Measurements from ENCODE around the gene ARMC9.
"Not testable (repeated sequence)": the region's sequence is repeated elsewhere in the genome, so short reads cannot be mapped to it uniquely, and the experiment has no call there.

Gene ARMC9

GRCh38 chr2:231293163-231293562 lies 94.7 kb downstream of the ARMC9 start:
- DNase-seq: no peak

DNA sequence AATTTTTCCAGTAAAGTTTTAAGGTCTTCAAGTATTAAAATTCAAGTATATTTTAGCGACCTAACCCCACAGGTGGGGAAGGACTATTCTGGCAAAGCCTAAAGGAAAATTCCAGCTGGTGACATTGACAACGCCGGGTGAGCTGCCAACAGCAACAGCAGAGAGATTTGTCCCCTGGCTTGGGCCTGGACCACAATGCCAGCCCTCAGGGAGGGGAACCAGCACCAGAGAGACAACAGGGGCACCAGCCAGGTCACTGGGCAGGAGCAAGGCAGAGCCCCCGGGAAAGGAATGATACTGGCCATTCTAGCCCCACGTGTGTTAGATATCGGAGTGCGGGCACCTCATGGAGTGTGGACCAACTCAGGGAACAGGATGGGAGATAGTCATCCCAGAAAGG lies 95.7 kb downstream of the ARMC9 start:
- no peak for DNase-seq

DNA sequence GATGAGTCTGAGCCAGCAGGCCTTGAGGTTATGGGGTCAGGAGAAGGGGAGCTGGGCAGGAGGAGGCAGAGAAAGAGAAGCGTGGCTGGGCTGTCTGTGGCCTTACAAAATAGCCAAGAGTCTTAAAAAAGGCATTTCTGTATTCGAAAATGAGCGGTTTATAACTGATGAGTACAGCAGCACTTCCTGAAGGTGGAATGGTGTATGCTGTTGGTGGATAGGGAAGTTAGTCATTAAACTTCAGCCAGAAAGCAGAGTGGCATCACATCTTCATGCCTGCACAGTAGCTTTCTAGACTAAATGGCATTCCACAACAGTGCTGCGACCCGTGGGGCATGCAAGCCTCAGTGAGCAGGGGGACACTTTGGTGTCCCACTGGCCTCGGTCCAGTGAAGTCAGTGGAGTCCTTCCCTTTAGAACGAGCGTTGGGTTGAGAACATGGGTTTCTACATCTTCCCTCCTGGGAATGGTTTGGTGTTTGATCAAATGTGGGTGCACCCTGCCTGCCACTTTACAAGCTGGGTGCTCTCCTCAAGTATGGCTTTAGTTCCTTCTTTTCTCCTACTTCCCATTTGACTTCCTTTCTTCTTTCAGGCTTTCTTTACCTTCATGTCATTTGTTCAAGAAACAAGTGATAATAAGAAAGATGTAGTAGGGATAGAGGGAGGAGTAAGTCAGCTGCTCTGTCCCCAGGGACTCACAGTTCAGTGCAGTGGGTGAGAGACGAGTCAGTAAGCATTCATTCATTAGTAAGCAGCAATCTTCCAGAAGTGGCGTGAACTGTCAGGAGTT lies 96.3 kb downstream of the ARMC9 start:
- DNase-seq: no peak

DNA sequence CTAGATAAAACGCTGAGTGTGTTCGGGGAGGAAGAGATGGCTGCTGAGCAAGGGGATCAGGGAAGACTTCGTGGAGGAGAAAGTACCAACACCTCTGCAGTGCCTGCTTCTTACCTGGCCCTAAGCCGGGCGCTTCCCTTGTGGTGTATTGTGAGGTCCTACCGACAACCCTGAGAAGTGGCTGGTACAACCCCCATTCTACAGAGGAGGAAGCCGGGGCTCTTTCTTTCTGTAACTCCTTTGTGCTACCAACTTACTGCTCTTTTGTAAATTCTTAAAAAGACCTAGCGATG lies 96.9 kb downstream of the ARMC9 start:
- DNase-seq: no peak

- DNase-seq: no peak
Measured at GRCh38 chr2:231296401-231296974, 98.1 kb downstream of the ARMC9 start.

- DNase-seq: no peak
Measured at GRCh38 chr2:231297108-231297908, 98.9 kb downstream of the ARMC9 start.

GRCh38 chr2:231298091-231298490 lies 99.7 kb downstream of the ARMC9 start:
- DNase-seq: no peak

DNA sequence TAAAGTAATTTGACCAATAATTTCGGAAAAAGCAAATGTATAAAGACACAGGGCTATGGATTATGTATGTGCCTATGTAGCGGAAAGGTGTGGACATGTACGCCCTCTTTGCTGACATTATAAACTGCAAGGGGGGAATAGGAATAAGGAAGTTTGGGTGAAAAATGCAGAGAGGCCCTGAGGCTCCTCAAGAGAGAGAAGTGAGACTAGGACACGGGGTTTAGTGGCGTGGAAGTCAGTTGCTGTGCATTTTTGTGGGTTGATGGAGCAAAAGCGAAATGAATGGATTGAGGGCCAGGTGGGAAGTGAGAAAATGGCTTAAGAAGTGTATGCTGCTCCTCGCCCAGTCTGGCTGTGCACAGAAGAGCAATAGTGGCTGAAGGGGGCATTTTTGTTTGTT lies 100.8 kb downstream of the ARMC9 start:
- DNase-seq: no peak

- DNase-seq: no peak
Measured at GRCh38 chr2:231300020-231300721, 101.7 kb downstream of the ARMC9 start.

DNA sequence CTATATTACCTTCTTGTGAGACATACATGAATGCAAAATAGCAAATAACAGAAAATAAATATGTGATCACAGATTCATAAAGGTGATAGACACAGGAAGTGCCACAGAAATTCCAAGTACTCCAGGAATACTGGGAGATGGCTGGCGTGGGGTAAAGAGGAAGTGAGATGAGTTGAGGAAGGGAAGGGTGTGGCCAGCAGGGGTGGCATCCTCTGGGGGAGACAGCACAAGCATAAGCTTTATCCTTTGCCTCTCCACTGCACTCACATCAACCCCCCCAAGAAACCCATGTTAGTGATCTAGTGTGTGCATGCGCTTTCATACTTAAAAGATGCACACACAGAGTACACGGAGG lies 102.3 kb downstream of the ARMC9 start:
- no peak for DNase-seq

DNA sequence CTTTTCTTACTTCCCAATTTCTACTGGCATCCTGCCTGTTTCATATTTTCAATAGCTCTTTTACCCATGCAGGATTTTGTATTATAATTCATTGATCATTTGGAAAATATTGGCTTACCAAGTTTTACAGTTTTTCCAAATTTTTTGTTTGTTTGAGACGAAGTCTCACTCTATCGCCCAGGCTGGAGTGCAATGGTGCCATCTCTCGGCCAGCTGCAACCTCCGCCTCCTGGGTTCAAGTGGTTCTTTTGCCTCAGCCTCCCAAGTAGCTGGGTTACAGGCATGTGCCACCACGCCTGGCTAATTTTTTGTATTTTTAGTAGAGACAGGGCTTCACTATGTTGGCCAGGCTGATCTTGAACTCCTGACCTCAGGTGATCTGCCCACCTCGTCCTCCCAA lies 105.8 kb downstream of the ARMC9 start:
- not testable (repeated sequence) for DNase-seq

DNA sequence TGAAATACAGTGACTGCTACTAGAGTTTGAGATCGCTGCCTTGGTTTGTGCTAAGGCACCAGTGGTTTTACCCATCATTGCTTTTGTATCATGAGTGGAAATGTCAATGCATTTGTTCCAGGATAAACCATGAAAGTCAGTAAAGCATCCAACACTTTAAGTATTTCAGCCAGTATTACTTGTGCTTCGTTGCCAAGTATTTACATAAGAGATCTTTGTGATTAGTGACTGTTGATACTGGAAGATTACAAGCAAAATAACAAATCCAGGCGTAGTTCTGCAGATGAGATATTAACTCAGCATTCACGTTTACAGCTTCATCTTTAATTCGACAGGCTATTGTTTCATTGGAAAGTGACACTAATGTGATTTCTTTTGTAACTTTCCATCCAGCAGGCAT lies 106.8 kb downstream of the ARMC9 start:
- no peak for DNase-seq

DNA sequence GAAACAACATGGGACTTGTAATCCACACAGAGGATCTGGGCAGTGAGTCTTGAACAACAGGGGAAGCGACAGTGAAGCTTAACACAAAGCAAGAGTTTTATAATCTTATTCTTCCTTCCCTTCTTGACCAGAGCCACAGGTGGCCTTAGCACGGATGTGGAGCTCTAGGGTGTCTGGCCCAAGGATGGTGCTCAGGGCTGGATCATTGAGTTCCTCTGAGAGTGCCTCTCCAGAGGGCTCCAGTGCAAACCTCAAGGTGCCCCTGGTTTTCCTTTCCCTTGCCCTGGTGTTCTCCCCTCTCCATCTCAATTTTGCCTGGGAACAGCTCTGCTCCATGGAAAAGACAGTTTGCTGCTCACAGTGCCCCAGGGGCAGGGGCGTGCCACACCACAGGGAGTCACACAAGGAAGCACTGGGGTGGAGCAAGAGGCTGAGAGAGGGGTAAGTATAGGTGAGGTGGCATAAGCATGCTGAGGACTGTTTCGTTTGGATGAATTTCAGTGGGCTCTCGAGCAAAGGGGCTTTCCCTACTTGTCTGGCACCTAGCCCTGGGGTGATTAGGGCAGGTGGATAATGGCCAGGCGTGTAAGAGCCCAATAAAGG lies 108.5 kb downstream of the ARMC9 start:
- no peak for DNase-seq

GRCh38 chr2:231308219-231308618 lies 109.8 kb downstream of the ARMC9 start:
- no peak for DNase-seq

DNA sequence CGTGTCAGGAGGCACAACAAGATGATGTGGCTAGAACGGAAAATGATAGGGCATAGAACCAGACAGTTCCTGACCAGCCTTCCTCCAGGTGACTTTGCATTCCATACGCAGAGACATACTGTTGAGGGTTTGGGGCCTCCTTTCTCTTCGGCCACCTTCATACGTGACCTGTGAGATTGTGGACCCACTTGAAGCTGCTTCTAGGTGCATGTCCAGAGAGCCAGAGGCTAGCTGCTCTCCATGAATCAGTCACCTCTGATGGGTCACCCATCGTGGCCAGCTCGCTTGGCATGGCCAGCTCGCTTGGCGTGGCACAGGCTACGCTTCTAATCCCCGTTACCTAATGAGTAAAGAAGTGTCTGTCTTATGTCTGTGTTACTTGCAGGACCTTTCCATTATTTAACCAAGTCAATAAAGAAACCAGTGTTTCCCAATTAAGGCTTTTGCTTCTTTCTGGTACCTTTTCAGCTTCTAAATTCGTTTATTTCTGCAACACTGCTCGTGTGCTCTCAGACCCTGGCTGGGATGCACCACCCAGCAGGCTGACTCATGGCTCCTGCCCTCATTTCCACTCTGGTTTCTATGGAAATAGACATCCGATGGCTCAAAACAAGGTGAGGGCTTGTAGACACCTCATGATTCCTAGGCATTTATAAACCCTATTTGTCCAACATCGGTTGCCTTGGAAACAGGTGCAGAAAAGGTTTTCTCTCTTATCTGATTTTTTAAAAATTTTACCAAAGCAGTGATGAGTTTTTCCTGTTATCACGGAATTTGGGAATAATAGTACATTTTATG lies 110.4 kb downstream of the ARMC9 start:
- DNase-seq: no peak

GRCh38 chr2:231312066-231312465 lies 113.6 kb downstream of the ARMC9 start:
- no peak for DNase-seq

- no peak for DNase-seq
Measured at GRCh38 chr2:231315896-231316295, 117.5 kb downstream of the ARMC9 start.

DNA sequence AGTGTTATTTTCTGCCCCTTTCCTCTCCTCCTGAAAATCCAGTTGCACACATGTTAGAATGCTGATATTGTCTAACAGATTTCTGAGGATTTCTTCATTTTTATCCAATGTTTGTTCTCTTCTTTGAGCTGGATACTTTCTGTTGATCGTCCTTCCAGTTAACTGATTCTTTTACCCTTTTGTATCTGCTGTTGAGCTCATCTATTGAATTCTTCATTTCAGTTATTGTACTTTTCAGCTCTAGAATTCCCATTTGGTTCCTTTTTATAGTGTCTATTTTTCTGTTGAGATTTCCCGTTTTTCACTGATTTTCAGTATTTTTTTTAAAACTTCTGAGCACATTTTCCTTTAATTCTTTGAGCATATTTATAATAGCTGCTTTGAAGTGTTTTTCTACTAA lies 119.1 kb downstream of the ARMC9 start:
- no peak for DNase-seq

DNA sequence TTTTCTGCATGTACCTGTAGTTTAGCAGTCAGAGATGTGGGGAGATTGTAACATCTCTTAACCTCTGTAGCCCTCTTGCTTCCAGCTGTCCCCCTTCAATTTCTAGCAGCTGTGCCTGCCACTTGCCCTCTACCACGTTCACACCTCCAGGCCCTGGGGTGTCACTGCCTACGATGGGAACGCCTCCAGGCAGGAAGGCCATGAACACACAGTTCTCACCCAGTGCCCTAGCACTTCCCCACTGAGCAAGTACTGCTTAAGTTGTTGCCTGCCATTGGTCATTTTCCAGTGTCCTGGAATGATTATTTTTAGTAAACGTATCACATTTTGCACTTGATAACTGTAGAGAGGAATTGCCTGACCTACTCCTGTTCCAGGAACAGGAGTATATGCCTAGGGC lies 120.0 kb downstream of the ARMC9 start:
- DNase-seq: no peak

DNA sequence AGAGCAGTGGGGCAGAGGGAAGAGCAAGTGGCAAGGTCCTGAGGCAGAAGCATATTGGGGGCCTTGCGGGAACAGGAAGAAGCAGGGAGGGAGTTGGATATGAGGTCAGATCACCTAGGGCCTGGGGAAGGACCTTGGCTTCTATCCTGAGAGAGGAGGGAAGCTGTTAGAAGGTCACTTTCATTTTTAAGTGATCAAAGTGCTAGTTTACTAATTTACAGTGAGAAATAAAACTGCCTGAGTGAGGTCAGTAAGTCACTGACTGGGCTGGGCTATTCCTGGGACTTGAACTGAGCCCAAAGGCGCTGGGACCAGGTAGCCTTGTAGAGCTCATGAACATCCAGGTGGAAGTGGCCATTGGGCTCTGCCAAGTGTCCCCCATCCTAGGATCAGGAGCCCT lies 120.5 kb downstream of the ARMC9 start:
- DNase-seq: no peak

DNA sequence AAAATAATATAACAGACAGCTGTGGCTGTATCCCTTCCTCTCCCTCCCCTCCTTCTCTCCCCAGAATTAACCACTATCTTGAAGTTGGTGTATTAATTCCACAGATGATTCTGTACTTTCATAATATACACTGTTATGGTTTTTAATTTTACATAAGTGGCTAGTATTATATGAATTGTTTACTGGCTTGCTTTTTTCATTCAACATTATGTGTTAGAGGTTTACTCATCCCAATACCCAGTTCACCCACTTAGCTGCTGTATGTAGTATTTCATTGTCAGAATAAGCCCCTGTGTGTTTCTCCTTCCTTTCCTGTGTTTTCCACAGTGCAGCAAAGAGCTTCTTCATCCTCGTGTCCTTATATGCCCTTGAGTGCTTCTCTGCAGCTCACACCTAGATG lies 121.4 kb downstream of the ARMC9 start:
- no peak for DNase-seq

DNA sequence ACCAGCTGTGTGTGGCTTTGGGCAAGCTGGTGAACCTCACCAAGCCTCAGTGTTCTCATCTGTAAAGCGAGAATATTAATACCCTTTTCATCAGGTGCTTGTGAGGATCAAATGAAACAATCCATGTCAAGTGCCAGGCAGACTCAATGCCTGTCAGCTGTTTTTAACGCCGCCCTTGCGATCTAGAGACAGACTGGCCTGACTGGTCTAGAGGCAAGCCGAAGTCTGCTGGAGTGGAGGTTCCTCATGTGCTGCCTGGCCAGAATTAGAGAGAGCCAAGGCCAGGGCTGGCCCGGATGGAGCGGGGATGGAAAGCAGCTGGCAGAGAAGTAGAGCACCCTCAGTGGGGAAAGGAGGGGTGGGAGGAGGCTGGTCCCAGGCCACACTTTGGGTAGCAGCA lies 122.6 kb downstream of the ARMC9 start:
- DNase-seq: no peak
